Measurements from ENCODE around the gene KRTCAP2.

The KRTCAP2 gene

DNA sequence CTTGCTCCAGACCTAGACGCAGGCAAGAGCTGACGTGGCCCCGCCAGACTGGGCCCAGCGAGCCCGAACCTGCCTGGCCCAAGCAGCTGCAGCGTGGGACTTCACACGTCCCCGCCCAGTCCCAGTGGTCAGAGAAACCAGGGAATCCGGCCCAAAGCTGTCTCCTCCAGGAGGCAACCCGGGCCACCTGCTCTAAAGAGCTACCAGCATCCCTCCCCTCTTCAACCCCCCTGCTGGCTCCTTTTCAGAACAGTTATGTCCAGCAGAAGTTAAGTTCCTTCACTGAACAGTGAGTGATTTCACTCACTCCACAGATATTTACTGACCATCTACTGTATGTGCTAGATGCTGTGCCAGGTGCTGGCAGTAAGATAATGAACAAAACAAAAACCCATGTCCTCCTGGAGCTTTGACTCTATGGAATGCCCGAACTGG lies 47.6 kb downstream of the KRTCAP2 start:
- ChIA-PET POLR2A (interaction anchor here (1.0 kb wide), 1 partner anchor 10 kb away, joined by 3 read pairs; no protein-coding TSS in a partner anchor), CTCF (interaction anchor here (1.1 to 8.6 kb wide), 10 partner anchors 7 to 46 kb away, joined by 3 to 48 read pairs (median 6); no protein-coding TSS in a partner anchor)
- peaks cover 4 to 45% (median 44%) of the 10 kb centered on the region in 4 experiments for H3K4me1 ChIP-seq (ENCODE audit: control extremely low read depth in 1 of 4, control insufficient read depth in 4 of 4, insufficient read depth in 4 of 4, low read length in 3 of 4)
- H3K27ac ChIP-seq (ENCODE audit: insufficient read depth in 1 of 2, low read depth in 1 of 2, low read length in 2 of 2, poor library complexity in 1 of 2, severe bottlenecking in 2 of 2), result no peak overlapping the region
- DNase-seq, result no peak
- peaks cover 0 to 9% (median 3%) of the 10 kb centered on the region in 5 experiments for H3K27me3 ChIP-seq (replicated peaks in 2 of 5; ENCODE audit: control insufficient read depth in 4 of 5, insufficient read depth in 5 of 5, low read length in 4 of 5)
- H3K36me3 ChIP-seq (ENCODE audit: control insufficient read depth in 4 of 4, insufficient read depth in 4 of 4, low read length in 3 of 4), result no peaks in the 10 kb centered on the region
- H3K4me3 ChIP-seq (ENCODE audit: control insufficient read depth in 1 of 7, extremely low read depth in 1 of 7, insufficient read depth in 4 of 7, low read depth in 2 of 7, low read length in 6 of 7), result no peak overlapping the region
- 95% methylated on average over 9 of the region's 11 CpGs for WGBS (ENCODE audit: insufficient coverage)
- no peaks in the 10 kb centered on the region for H3K9me3 ChIP-seq (ENCODE audit: control extremely low read depth in 1 of 5, control insufficient read depth in 4 of 5, insufficient read depth in 2 of 5, low read depth in 1 of 5, low read length in 4 of 5)

- ChIA-PET CTCF (interaction anchor here (0.9 to 8.6 kb wide), 9 partner anchors 9 to 45 kb away, joined by 3 to 48 read pairs (median 5); no protein-coding TSS in a partner anchor), POLR2A (interaction anchor here (1.0 kb wide), 1 partner anchor 9 kb away, joined by 3 read pairs; no protein-coding TSS in a partner anchor)
- H3K27ac ChIP-seq (ENCODE audit: insufficient read depth in 1 of 2, low read depth in 1 of 2, low read length in 2 of 2, poor library complexity in 1 of 2, severe bottlenecking in 2 of 2), result no peak overlapping the region
- peaks cover 3 to 38% (median 37%) of the 10 kb centered on the region in 4 experiments for H3K4me1 ChIP-seq (ENCODE audit: control extremely low read depth in 1 of 4, control insufficient read depth in 4 of 4, insufficient read depth in 4 of 4, low read length in 3 of 4)
- no peaks in the 10 kb centered on the region for H3K9me3 ChIP-seq (ENCODE audit: control extremely low read depth in 1 of 5, control insufficient read depth in 4 of 5, insufficient read depth in 2 of 5, low read depth in 1 of 5, low read length in 4 of 5)
- H3K4me3 ChIP-seq (ENCODE audit: control insufficient read depth in 1 of 7, extremely low read depth in 1 of 7, insufficient read depth in 4 of 7, low read depth in 2 of 7, low read length in 6 of 7), result no peak overlapping the region
- H3K36me3 ChIP-seq (ENCODE audit: control insufficient read depth in 4 of 4, insufficient read depth in 4 of 4, low read length in 3 of 4), result no peaks in the 10 kb centered on the region
- no peak for DNase-seq
- H3K27me3 ChIP-seq (replicated peaks in 2 of 5; ENCODE audit: control insufficient read depth in 4 of 5, insufficient read depth in 5 of 5, low read length in 4 of 5), result peaks cover 0 to 9% (median 3%) of the 10 kb centered on the region in 5 experiments
- 91% methylated on average over 14 of the region's 16 CpGs for whole genome bisulfite sequencing (ENCODE audit: insufficient coverage)
Observed at GRCh38 chr1:155124503-155125463, 48.3 kb downstream of the KRTCAP2 start.

- H3K27me3 ChIP-seq (replicated peaks in 2 of 5; ENCODE audit: control insufficient read depth in 4 of 5, insufficient read depth in 5 of 5, low read length in 4 of 5), result peaks cover 0 to 9% (median 3%) of the 10 kb centered on the region in 5 experiments
- POLR2A ChIA-PET, result no interaction called here
Observed at GRCh38 chr1:155123801-155124200, 49.3 kb downstream of the KRTCAP2 start.

GRCh38 chr1:155122308-155122707 lies 50.8 kb downstream of the KRTCAP2 start:
- ChIA-PET CTCF (interaction anchor here (0.6 to 1.5 kb wide), 4 partner anchors 15 to 45 kb away, joined by 3 to 5 read pairs (median 4); no protein-coding TSS in a partner anchor), POLR2A (no interaction called here)
- peaks cover 0 to 9% (median 3%) of the 10 kb centered on the region in 5 experiments for H3K27me3 ChIP-seq (replicated peaks in 2 of 5; ENCODE audit: control insufficient read depth in 4 of 5, insufficient read depth in 5 of 5, low read length in 4 of 5)
- peaks cover 0 to 15% (median 13%) of the 10 kb centered on the region in 4 experiments for H3K4me1 ChIP-seq (ENCODE audit: control extremely low read depth in 1 of 4, control insufficient read depth in 4 of 4, insufficient read depth in 4 of 4, low read length in 3 of 4)
- no peaks in the 10 kb centered on the region for H3K9me3 ChIP-seq (ENCODE audit: control extremely low read depth in 1 of 5, control insufficient read depth in 4 of 5, insufficient read depth in 2 of 5, low read depth in 1 of 5, low read length in 4 of 5)
- WGBS (ENCODE audit: insufficient coverage), result no CpG with 5 or more reads among the region's 2 CpGs
- DNase-seq, result no peak
- H3K36me3 ChIP-seq (ENCODE audit: control insufficient read depth in 4 of 4, insufficient read depth in 4 of 4, low read length in 3 of 4), result no peaks in the 10 kb centered on the region
- H3K27ac ChIP-seq (ENCODE audit: insufficient read depth in 1 of 2, low read depth in 1 of 2, low read length in 2 of 2, poor library complexity in 1 of 2, severe bottlenecking in 2 of 2), result no peak overlapping the region
- no peak overlapping the region for H3K4me3 ChIP-seq (ENCODE audit: control insufficient read depth in 1 of 7, extremely low read depth in 1 of 7, insufficient read depth in 4 of 7, low read depth in 2 of 7, low read length in 6 of 7)

More at GRCh38 chr1:155123801-155124200, 49.3 kb downstream of the KRTCAP2 start:
- H3K36me3 ChIP-seq (ENCODE audit: control insufficient read depth in 4 of 4, insufficient read depth in 4 of 4, low read length in 3 of 4), result no peaks in the 10 kb centered on the region
- H3K4me3 ChIP-seq (ENCODE audit: control insufficient read depth in 1 of 7, extremely low read depth in 1 of 7, insufficient read depth in 4 of 7, low read depth in 2 of 7, low read length in 6 of 7), result no peak overlapping the region
- H3K4me1 ChIP-seq (ENCODE audit: control extremely low read depth in 1 of 4, control insufficient read depth in 4 of 4, insufficient read depth in 4 of 4, low read length in 3 of 4), result peaks cover 3 to 28% (median 27%) of the 10 kb centered on the region in 4 experiments
- 100% methylated on average over 2 of the region's 4 CpGs for WGBS (ENCODE audit: insufficient coverage)
- CTCF ChIA-PET, result interaction anchor here (0.9 kb wide), 1 partner anchor 11 kb away, joined by 5 read pairs; no protein-coding TSS in a partner anchor
- no peak for DNase-seq
- H3K9me3 ChIP-seq (ENCODE audit: control extremely low read depth in 1 of 5, control insufficient read depth in 4 of 5, insufficient read depth in 2 of 5, low read depth in 1 of 5, low read length in 4 of 5), result no peaks in the 10 kb centered on the region
- no peak overlapping the region for H3K27ac ChIP-seq (ENCODE audit: insufficient read depth in 1 of 2, low read depth in 1 of 2, low read length in 2 of 2, poor library complexity in 1 of 2, severe bottlenecking in 2 of 2)

GRCh38 chr1:155121249-155121648 lies 51.9 kb downstream of the KRTCAP2 start:
- Histone ChIP-seq H3K4me3 (ENCODE audit: control insufficient read depth in 1 of 7, extremely low read depth in 1 of 7, insufficient read depth in 4 of 7, low read depth in 2 of 7, low read length in 6 of 7) (no peak overlapping the region), H3K4me1 (ENCODE audit: control extremely low read depth in 1 of 4, control insufficient read depth in 4 of 4, insufficient read depth in 4 of 4, low read length in 3 of 4) (peaks cover 0 to 4% (median 3%) of the 10 kb centered on the region in 4 experiments), H3K27me3 (replicated peaks in 2 of 5; ENCODE audit: control insufficient read depth in 4 of 5, insufficient read depth in 5 of 5, low read length in 4 of 5) (peaks cover 0 to 9% (median 0%) of the 10 kb centered on the region in 5 experiments), H3K27ac (ENCODE audit: insufficient read depth in 1 of 2, low read depth in 1 of 2, low read length in 2 of 2, poor library complexity in 1 of 2, severe bottlenecking in 2 of 2) (no peak overlapping the region), H3K36me3 (ENCODE audit: control insufficient read depth in 4 of 4, insufficient read depth in 4 of 4, low read length in 3 of 4) (no peaks in the 10 kb centered on the region), H3K9me3 (ENCODE audit: control extremely low read depth in 1 of 5, control insufficient read depth in 4 of 5, insufficient read depth in 2 of 5, low read depth in 1 of 5, low read length in 4 of 5) (no peaks in the 10 kb centered on the region)
- CTCF ChIA-PET, result interaction anchor here (1.1 to 1.5 kb wide), 7 partner anchors 9 to 54 kb away, joined by 3 to 8 read pairs (median 5); partner anchors contain the start of gene KRTCAP2
- POLR2A ChIA-PET, result no interaction called here
- DNase-seq, result no peak
- whole genome bisulfite sequencing (ENCODE audit: insufficient coverage), result 100% methylated on average over 2 of the region's 2 CpGs

DNA sequence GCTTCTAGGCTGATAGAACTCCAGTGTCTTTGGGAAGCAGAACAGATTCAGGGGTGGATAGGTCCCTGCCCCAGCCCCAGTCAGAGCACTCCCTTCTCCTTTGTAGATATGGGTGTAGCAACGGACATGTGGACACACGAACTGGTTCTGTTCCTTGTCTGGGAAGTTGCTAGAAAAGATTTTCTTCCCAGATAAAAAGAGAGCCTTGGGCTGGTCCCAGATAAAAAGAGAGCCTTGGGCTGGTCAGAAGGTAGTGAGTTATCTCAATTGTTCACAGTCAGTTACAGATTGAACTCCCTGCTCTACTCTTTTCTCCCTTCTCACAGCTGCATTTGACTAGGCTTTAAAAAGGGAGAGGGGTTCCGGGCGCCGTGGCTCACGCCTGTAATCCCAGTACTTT lies 52.9 kb downstream of the KRTCAP2 start:
- POLR2A ChIA-PET, result no interaction called here
- H3K27me3 ChIP-seq (replicated peaks in 2 of 5; ENCODE audit: control insufficient read depth in 4 of 5, insufficient read depth in 5 of 5, low read length in 4 of 5), result peaks cover 0 to 1% (median 0%) of the 10 kb centered on the region in 5 experiments

More for the DNA sequence above, 52.9 kb downstream of the KRTCAP2 start:
- H3K9me3 ChIP-seq (ENCODE audit: control extremely low read depth in 1 of 5, control insufficient read depth in 4 of 5, insufficient read depth in 2 of 5, low read depth in 1 of 5, low read length in 4 of 5), result no peaks in the 10 kb centered on the region
- no peak for DNase-seq
- no peaks in the 10 kb centered on the region for H3K4me1 ChIP-seq (ENCODE audit: control extremely low read depth in 1 of 4, control insufficient read depth in 4 of 4, insufficient read depth in 4 of 4, low read length in 3 of 4)
- H3K36me3 ChIP-seq (ENCODE audit: control insufficient read depth in 4 of 4, insufficient read depth in 4 of 4, low read length in 3 of 4), result no peaks in the 10 kb centered on the region
- no peak overlapping the region for H3K27ac ChIP-seq (ENCODE audit: insufficient read depth in 1 of 2, low read depth in 1 of 2, low read length in 2 of 2, poor library complexity in 1 of 2, severe bottlenecking in 2 of 2)
- no peak overlapping the region for H3K4me3 ChIP-seq (ENCODE audit: control insufficient read depth in 1 of 7, extremely low read depth in 1 of 7, insufficient read depth in 4 of 7, low read depth in 2 of 7, low read length in 6 of 7)
- 80% methylated on average over 1 of the region's 6 CpGs for WGBS (ENCODE audit: insufficient coverage)
- CTCF ChIA-PET, result interaction anchor here (1.3 to 1.5 kb wide), 3 partner anchors 14 to 53 kb away, joined by 4 to 6 read pairs (median 5); partner anchors contain the start of gene KRTCAP2

Measured in common myeloid progenitor, CD34-positive (primary cell).